NCI-H1048 (cell line): ENCODE measurements around the gene AQP9.

Experiments used
- DNase-seq: peaks from one replicate; lab custom pipeline; 2025; lab: John Stamatoyannopoulos, UW

Gene AQP9

DNA sequence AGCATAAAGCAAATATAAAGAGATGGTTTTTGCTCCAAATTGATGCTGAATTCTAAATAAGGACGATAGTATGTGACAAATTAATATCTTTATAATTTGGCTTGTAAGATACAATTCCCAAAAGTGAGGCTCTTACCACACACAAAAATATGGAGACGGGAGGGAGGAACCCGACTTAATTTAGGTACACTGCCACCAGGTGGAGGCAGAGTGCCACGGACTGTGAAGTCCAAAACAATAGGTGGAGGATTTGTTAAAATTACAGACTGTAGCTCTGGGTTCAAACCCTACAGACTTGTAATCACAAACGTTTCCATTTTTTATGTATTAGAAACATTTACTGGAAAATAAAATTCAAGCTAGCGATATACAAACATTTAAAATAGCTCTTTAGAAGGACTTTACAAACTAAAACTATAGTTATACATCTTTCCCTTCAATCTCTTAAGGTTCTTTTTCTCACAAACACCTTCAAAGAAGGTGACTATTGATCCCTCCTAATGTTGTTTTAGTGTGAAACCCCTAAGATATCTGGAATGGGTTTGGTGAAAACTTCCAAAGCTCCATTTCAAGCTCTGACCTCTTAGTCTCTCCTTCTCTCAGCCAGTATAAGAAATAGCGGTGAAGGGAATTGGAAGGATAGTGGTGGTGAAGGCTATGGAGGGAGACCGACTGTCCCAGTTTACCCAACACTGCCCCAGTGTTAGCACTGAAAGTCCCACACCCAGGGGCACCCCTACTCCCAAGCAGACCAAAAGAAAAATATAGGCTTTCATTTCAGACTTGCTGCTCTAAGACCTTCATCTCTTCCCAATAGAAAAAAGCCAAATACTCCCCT lies 89.7 kb downstream of the AQP9 start:
- peak; percentile 66 for DNase-seq

DNA sequence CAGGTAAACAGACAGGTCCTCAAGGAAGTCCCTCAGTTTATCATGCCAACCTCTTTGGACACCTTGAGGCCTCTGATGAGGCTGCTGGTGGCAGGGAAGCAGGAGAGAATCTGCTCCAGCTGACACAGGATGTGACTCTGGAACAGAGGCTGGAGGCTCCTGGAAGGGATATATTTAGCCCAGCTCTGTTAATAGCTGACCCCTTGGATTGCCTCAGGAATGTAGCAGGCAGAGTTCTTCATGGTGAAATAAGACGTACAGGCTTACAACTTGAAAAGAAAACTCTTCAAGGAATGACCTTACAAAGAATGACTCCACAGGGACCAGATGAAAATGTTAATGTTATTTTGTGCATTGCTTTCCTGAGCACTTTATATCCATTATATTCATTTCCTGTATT lies 90.5 kb downstream of the AQP9 start:
- no peak for DNase-seq

DNA sequence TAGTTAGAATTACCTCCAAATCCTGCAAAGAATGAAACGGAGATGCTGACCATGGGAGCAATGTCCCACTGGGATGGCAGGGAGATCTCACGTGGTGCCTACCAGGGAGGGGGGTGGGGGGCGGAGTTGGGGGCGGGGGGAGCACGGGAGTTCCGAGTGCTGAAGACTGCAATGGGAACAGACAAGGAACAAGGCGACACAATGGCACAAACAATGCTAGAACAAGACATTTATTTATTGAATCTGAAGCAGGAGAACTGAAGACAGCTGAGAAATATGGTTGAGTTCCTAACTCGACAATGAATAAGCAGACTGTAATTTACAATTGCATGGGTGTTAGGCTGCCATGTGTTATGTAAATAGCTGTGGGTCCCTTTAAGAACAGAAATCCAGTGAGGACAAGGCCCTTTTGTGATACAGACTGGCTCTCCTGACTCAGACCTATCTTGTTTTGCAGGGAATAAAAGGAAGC lies 91.2 kb downstream of the AQP9 start:
- DNase-seq: peak; percentile 11

GRCh38 chr15:58232281-58233065 lies 94.3 kb downstream of the AQP9 start:
- DNase-seq: no peak

- no peak for DNase-seq
Measured at GRCh38 chr15:58233341-58233740, 95.2 kb downstream of the AQP9 start.
